GM21360 (cell line): ENCODE data around the gene METTL15.
A peak's percentile ranks its signal among the peaks of the same experiment; 100 is the strongest.
"Not testable (repeated sequence)": the region's sequence is repeated elsewhere in the genome, so short reads cannot be mapped to it uniquely, and the experiment has no call there.

Experiments used
- ATAC-seq: cut with Tn5 transposase; IDR thresholded peaks from one replicate; pipeline ENCODE4 v1.9.1; 2021; ENCODE audit warnings: mild to moderate bottlenecking, moderate library complexity; ENCODE audit not compliant: unreplicated experiment

The METTL15 gene, protein sequence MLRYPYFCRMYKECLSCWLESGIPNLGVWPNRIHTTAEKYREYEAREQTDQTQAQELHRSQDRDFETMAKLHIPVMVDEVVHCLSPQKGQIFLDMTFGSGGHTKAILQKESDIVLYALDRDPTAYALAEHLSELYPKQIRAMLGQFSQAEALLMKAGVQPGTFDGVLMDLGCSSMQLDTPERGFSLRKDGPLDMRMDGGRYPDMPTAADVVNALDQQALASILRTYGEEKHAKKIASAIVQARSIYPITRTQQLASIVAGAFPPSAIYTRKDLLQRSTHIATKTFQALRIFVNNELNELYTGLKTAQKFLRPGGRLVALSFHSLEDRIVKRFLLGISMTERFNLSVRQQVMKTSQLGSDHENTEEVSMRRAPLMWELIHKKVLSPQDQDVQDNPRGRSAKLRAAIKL

DNA sequence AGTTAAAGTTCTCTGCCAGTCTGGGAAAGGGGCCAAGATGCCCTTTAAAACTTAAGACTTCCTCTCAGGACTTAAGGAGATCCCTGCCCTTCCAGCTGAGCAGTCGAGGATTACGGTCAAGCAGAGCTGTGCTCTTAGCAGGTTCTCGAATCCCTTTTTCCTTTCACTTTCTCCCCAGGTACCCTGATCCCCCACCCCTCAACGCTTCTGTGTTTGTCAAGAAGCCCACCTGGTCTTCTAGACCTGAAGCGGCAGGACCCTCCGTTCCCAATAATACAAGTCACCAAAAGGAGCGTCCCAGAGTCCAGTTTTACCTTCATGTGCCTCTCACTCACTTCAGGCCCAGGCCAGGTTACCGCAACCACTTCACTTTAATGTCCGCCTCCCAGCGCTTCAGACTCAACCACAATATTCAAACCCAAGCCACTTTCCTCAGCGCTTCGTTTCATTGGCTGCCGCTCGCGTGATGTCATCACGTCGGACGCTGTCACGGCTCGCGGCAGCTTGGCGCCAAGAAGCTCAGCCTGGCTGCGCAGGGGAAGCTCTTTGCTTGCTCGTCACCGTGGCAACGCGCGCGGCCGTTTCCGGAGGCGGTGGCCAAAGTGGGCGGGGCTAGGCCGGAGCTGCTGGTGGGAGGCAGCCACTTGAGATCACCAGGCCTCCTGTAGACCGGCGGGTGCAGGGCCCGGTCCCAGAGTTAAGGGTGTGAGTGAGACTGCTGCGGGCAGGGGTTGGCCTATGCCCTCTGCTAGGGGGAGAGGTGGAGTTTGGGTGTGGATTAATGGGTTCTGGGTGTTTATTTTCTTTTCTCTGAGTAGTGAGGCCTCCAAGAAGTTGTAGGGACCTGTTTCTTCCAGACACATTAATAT, at the start of gene METTL15, which contains the start of gene KIF18A:
Gene METTL15, plus strand, starts transcription at position 639 of the 869 bp plus-strand sequence. CDS start 4,947 bp downstream, outside the sequence.
Gene KIF18A, minus strand, starts transcription at position 407 of the 869 bp plus-strand sequence. CDS start 10,209 bp downstream, outside the sequence.
- peak; percentile 91 for ATAC-seq

DNA sequence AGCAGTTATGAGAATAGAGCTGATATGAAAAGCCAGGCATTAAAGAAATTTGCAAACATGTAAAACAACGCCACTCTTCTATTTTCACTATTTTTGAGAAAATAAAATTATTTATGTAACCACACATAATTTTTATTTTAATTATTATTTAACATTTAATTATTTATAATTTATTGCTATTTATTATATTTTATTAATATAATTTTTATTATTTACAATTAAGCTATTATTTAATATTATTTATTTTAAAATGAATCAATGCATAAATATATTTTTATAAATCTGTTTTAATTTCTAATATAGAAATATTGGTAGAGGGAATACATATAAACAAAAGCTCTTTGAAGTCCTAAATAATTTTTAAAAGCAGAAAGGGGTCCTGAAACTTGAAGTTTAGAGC, 36.9 kb upstream of the METTL15 start:
- no peak for ATAC-seq

GRCh38 chr11:28072321-28072720, 35.9 kb upstream of the METTL15 start:
- no peak for ATAC-seq

GRCh38 chr11:28077521-28077920, 30.7 kb upstream of the METTL15 start:
- ATAC-seq, result no peak

DNA sequence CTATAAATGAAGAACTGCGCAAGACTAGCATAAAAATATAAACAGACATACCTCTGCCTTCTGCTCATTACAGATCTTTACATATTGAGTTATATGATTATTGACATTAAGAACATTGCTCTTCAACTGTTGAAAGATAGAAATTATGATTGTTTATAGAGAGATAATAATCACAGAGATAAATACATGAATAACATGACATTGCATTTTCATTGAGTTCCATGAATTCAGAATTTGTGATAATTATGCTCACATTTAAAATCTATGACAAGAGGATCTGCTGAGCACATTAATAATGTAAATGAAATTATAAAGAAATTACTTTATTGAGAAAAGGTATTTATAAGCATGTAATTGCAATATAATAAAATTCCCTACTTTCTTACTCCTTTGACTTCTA, 25.1 kb upstream of the METTL15 start:
- ATAC-seq, result no peak

- ATAC-seq, result no peak
Observed at GRCh38 chr11:28086569-28086968, 21.6 kb upstream of the METTL15 start.

DNA sequence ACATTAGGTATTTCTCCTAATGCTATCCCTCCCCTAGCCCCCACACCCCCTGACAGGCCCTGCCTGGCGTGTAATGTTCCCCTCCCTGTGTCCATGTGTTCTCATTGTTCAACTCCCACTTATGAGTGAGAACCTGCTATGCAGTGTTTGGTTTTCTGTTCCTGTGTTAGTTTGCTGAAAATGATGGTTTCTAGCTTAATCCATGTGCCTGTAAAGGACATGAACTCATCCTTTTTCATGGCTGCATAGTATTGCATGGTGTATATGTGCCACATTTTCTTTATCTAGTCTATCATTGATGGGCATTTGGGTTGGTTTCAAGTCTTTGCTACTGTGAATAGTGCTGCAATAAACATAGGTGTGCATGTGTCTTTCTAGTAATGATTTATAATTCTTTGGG, 21.0 kb upstream of the METTL15 start:
- not testable (repeated sequence) for ATAC-seq

- ATAC-seq, result not testable (repeated sequence)
Observed at GRCh38 chr11:28087693-28088092, 20.5 kb upstream of the METTL15 start.

- no peak for ATAC-seq
Observed at GRCh38 chr11:28089378-28089777, 18.8 kb upstream of the METTL15 start.

DNA sequence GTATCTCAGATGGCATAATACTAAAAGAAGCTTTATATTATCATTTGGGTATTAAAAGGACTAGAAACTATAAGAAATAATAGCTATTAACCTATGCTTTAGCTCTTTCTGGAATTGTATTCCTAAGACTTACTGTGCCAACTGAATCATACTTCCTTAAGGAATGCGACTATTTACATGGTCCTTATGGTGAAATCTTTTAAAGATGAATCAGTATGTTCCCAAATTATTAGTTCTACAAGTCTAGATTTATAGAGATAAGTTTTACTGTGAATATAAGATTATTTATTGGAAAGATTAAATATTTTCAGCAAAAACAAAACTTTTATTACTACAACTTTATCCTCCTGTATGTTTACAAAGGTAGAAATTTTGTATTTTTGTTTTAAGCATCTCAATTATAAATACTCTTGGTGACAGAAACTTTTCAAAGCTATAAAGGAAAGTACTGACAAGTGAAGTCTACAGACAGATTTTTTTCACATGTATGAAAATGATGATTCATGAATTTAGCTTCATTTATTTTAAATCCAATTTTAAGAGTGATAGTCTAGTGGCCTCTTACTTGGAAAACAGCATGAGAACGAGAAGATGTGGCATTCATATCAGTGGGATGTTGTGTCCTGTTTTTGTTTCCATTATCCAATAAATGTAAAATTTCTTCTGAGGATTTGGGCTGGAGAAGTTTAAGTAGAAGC, 18.0 kb upstream of the METTL15 start:
- no peak for ATAC-seq

GRCh38 chr11:28092786-28093185, 15.4 kb upstream of the METTL15 start:
- ATAC-seq, result no peak

- ATAC-seq, result no peak
Observed at GRCh38 chr11:28098257-28098656, 9.9 kb upstream of the METTL15 start.

GRCh38 chr11:28099715-28100114, 8.5 kb upstream of the METTL15 start:
- no peak for ATAC-seq

- no peak for ATAC-seq
Observed at GRCh38 chr11:28100665-28101064, 7.5 kb upstream of the METTL15 start.

- not testable (repeated sequence) for ATAC-seq
Observed at GRCh38 chr11:28102300-28102699, 5.9 kb upstream of the METTL15 start.

DNA sequence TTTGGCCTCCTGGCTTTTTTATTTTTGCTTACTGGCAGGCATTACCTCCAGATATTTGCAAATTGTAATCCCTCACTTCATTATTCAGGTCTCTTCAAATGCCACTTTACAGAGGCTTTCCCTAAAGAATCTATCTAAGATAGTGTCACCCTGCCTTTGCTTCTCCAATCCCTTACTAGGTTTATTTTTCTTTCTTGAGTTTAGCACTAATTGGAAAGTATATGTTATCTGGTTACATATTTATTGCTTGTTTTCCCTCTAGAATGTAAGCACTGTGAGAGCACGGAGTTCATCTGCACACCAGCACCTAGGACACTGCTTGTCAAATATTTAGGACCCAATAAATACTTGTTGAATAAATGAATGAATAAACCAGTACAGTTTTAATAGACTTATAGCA, 3.8 kb upstream of the METTL15 start:
- ATAC-seq, result no peak

GRCh38 chr11:28104984-28105383, 3.2 kb upstream of the METTL15 start:
- ATAC-seq, result no peak

DNA sequence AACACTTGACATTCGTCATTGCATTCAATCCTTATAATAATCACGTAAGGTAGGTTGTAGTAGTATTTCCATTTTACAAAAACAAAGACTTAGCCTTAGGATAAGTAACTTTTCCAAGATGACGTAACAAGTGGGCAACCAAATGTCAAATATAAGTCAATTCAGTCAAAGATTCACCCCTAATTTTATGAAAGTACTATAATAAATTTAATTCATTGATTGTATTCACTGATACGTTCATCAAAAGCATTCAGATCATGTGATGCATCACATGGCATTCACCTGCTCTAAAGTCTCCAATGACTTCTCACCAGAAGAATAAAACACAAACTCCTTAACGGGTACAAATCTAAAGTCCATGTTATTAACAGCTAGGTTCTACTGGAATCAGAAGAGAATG, 2.3 kb upstream of the METTL15 start:
- no peak for ATAC-seq

DNA sequence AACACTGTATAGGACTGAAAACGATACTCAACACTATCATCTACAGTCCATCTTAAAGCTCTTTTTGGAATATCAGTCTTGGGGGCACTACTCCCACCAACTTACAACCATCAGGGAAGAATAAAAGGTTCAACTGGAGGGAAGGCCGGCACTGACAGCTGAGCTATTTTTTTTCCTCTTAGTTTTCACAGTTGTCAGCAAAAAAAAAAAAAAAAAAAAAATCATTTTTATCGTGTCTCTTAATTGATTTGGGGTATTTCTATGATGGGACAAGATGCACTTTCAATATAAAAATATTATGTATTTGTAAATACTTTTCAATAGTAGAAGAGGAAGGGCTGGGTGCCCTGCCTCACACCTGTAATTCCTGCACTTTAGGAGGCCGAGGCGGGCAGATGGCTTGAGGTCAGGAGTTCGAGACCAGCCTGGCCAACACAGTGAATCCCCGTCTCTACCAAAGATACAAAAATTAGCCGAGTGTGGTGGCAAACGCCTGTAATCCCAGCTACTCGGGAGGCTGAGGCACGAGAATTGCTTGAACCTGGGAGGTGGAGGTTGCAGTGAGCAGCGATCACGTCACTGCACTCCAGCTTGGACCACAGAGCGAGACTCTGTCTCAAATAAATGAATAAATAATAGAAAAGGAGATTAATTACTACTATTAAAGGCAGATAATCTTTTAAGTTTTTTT, 1.7 kb upstream of the METTL15 start:
- ATAC-seq, result no peak

GRCh38 chr11:28107191-28107749, 918 bp upstream of the METTL15 start:
- peak; percentile 1 for ATAC-seq
